ENCODE data around the gene CAMKK2.

DNA sequence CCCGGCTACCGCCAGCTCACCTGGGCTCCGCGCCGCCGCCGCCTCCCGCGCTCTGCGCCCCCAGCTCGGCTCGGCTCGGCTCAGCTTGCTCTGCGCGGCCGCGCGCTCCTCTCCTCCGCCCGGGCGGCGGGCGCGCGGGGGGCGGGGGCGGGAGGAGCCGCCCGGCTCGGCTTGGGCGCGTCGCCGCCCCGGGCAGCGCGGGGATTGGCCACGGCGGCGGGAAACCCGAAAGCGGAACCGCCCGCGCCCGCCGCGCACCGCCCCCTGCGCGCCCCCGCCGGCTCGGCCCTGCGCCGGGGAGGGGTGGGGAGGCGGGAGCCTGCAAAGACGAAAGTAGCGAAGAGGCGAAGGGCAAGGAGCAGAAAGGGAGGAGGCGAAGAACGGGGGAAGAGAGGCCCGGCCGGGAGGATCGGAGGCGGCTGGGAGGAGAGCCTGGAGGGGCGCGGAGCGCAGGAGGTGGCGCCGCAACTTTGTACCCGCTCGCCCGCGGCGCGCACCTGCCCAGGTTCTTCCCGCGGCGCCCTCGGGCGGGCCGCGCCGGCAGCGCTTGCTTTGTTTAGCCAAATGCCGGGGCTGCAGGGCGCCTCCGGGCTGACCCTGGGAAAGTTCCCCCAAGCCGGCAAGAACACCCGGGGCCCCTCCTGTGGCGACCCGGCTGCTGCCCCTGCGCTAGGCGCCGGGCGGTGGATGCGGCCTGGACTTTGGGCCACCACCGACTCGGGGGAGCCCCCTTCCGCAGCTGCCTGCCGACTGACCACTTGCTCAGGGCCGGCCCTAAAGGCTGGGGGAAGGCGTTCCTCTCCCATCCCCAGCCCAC is at the start of gene CAMKK2:
- TF ChIP-seq, protein P1, sequence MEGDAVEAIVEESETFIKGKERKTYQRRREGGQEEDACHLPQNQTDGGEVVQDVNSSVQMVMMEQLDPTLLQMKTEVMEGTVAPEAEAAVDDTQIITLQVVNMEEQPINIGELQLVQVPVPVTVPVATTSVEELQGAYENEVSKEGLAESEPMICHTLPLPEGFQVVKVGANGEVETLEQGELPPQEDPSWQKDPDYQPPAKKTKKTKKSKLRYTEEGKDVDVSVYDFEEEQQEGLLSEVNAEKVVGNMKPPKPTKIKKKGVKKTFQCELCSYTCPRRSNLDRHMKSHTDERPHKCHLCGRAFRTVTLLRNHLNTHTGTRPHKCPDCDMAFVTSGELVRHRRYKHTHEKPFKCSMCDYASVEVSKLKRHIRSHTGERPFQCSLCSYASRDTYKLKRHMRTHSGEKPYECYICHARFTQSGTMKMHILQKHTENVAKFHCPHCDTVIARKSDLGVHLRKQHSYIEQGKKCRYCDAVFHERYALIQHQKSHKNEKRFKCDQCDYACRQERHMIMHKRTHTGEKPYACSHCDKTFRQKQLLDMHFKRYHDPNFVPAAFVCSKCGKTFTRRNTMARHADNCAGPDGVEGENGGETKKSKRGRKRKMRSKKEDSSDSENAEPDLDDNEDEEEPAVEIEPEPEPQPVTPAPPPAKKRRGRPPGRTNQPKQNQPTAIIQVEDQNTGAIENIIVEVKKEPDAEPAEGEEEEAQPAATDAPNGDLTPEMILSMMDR (IDR thresholded peaks at IDR 0.05), result no peak; the same call in 1 of the 2 replicates
- TF ChIP-seq MAX (IDR thresholded peaks at IDR 0.05; ENCODE audit: low read depth) (no peak), EP300 (IDR thresholded peaks at IDR 0.05; ENCODE audit: borderline replicate concordance in 1 of 2, low read depth in 1 of 2, low read length in 1 of 2) (no peak), REST (IDR thresholded peaks at IDR 0.05; ENCODE audit: low read depth, low read length) (no peak)
